Activated CD8-positive, alpha-beta T cell treated with anti-CD3 and anti-CD28 coated beads for 36 hours (primary cell): Measurements from ENCODE around the gene MB. TPM values are rescaled to one million over a fixed set of nuclear protein-coding genes. Genes with fewer than 3 reads are reported as not detected.

Experiments used
- ATAC-seq: fragments of 200-7000 bp; cut with Tn5 transposase; one replicate; pipeline ENCODE4 v1.10.0; 2021; ENCODE audit warnings: mild to moderate bottlenecking, moderate library complexity
- CTCF ChIA-PET: fragments of 350-600 bp; sonication (Branson Sonifier 250); formaldehyde crosslinking; loops from one replicate; lab custom pipeline; 2021; ENCODE audit warnings: antibody characterized with exemption; lab: Charles Lee
- POLR2A ChIA-PET: fragments of 350-600 bp; sonication (Branson Sonifier 250); formaldehyde crosslinking; loops from one replicate; lab custom pipeline; 2021; ENCODE audit warnings: antibody characterized with exemption; lab: Charles Lee
- DNase-seq: peaks from one replicate; pipeline ENCODE4 v3.0.0-alpha.2; 2020
- H3K27ac Mint-ChIP-seq: one replicate; pipeline ENCODE4 v1.8.0; 2021; ENCODE audit warnings: mild to moderate bottlenecking, mixed read lengths
- H3K27me3 Mint-ChIP-seq: one replicate; pipeline ENCODE4 v1.8.0; 2021; ENCODE audit warnings: mixed read lengths
- H3K36me3 Mint-ChIP-seq: one replicate; pipeline ENCODE4 v1.8.0; 2021; ENCODE audit warnings: low read depth, mixed read lengths
- H3K4me1 Mint-ChIP-seq: one replicate; pipeline ENCODE4 v1.8.0; 2021; ENCODE audit warnings: low read depth, mixed read lengths
- H3K4me3 Mint-ChIP-seq: one replicate; pipeline ENCODE4 v1.8.0; 2021; ENCODE audit warnings: mild to moderate bottlenecking, moderate library complexity, mixed read lengths
- H3K9me3 Mint-ChIP-seq: one replicate; pipeline ENCODE4 v1.8.0; 2021; ENCODE audit warnings: mixed read lengths
- intact Hi-C: fragments of 100-400 bp; cut with micrococcal nuclease; formaldehyde crosslinking; loops from one replicate; pipeline ENCODE4 v1.10.0; 2022
- total RNA-seq, 2 experiments: library from RNA; stranded (reverse); gene quantifications; one replicate each; pipeline ENCODE4 v1.2.3, GENCODE V29; 2021
- TF ChIP-seq, protein P1 (sequence below): fragments of 200-600 bp; IDR thresholded peaks from one replicate; pipeline ENCODE4 v1.8.0; 2022; ENCODE audit warnings: antibody characterized with exemption, mild to moderate bottlenecking

Gene MB
- total RNA-seq, 2 experiments from 2014 or later = not detected

DNA sequence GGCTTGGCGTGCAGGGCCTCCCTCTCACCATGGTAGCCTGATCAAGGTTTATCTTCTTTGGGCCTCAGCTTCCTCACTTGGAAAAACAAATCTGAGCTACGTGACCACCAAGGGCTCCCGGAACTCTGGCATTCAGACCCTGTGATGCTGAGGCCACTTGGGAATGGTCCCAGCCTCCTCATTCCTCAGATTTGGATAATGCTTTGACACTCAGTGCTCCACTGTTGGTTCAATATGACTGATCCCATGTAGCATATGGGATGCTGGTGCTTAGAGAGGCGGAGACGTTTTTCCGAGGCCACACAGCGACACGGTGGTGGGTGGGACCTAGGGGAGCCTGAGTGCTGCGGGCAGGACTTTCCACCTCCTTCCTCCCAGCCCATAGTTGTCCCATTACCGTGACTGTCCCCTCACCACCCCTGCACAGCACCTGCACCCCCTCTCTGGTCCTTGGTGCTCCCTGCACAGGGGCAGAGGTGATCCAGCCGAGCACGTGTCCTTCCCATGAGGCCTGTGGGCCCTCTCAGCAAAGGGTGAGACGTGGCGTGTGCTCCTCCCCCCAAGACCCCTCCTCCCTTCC lies 23.1 kb downstream of the MB start:
- TF ChIP-seq, protein P1, sequence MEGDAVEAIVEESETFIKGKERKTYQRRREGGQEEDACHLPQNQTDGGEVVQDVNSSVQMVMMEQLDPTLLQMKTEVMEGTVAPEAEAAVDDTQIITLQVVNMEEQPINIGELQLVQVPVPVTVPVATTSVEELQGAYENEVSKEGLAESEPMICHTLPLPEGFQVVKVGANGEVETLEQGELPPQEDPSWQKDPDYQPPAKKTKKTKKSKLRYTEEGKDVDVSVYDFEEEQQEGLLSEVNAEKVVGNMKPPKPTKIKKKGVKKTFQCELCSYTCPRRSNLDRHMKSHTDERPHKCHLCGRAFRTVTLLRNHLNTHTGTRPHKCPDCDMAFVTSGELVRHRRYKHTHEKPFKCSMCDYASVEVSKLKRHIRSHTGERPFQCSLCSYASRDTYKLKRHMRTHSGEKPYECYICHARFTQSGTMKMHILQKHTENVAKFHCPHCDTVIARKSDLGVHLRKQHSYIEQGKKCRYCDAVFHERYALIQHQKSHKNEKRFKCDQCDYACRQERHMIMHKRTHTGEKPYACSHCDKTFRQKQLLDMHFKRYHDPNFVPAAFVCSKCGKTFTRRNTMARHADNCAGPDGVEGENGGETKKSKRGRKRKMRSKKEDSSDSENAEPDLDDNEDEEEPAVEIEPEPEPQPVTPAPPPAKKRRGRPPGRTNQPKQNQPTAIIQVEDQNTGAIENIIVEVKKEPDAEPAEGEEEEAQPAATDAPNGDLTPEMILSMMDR = no peak
- ChIA-PET CTCF (no interaction called here), POLR2A (no interaction called here)
- DNase-seq (no peak), ATAC-seq (no peak)
- intact Hi-C loops = no loop called here
- no peaks in the 10 kb centered on the region for H3K9me3 Mint-ChIP-seq
- H3K27ac Mint-ChIP-seq = no peak overlapping the region
- peaks cover 2% of the 10 kb centered on the region for H3K27me3 Mint-ChIP-seq
- H3K4me1 Mint-ChIP-seq = no peaks in the 10 kb centered on the region
- H3K36me3 Mint-ChIP-seq = no peaks in the 10 kb centered on the region
- H3K4me3 Mint-ChIP-seq = no peak overlapping the region

DNA sequence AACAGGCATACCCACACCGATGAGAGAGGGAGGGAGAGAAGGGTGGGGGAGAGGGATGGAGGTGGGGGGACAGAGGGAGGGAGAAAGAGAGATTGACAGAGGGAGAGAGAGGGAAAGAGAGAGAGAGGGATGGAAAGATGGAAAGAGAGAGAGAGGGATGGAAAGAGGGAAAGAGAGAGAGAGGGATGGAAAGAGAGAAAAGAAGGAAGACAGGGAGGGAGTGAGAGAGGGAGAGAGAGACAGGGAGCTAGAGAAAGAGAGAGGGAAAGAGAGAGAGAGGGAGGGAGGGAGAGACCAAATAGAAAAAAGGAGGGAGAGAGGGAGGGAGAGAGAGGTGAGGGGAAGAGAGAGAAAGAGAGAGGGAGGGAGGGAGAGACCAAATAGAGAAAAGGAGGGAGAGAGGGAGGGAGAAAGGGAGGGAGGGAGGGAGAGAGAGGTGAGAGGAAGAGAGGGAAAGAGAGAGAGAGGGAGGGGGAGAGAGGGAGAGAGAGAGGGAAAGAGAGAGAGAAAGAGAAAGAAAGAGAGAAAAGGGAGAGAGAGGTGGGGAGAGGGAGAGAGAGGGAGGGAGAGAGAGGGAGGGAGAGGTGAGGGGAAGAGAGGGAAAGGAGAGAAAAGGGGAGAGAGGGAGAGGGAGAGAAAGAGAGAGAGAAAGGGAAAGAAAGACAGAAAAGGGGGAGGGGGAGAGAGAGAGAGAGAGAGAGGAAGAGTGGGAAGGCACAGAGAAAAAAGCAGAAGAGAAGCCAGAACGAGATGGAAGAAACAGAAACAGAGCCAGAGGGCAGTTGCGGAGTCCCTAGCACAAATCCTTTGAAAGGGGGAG lies 23.8 kb downstream of the MB start:
- intact Hi-C loops = no loop called here
- Mint-ChIP-seq H3K9me3 (no peaks in the 10 kb centered on the region), H3K4me3 (no peak overlapping the region), H3K4me1 (no peaks in the 10 kb centered on the region), H3K27ac (no peak overlapping the region), H3K27me3 (peaks cover 2% of the 10 kb centered on the region), H3K36me3 (no peaks in the 10 kb centered on the region)
- ChIA-PET CTCF (no interaction called here), POLR2A (interaction anchor here (0.6 kb wide), 1 partner anchor 54 kb away, joined by 3 read pairs; no protein-coding TSS in a partner anchor)
- ATAC-seq (no peak), DNase-seq (no peak)
- TF ChIP-seq, protein P1 = no peak

GRCh38 chr22:35592418-35592967 lies 24.6 kb downstream of the MB start:
- ATAC-seq (no peak), DNase-seq (no peak)
- Mint-ChIP-seq H3K27me3 (peaks cover 2% of the 10 kb centered on the region), H3K9me3 (no peaks in the 10 kb centered on the region), H3K4me3 (no peak overlapping the region), H3K36me3 (no peaks in the 10 kb centered on the region), H3K27ac (no peak overlapping the region), H3K4me1 (no peaks in the 10 kb centered on the region)
- intact Hi-C loops = no loop called here
- ChIA-PET POLR2A (interaction anchor here (0.6 kb wide), 1 partner anchor 54 kb away, joined by 3 read pairs; no protein-coding TSS in a partner anchor), CTCF (no interaction called here)
- TF ChIP-seq, protein P1 = no peak

DNA sequence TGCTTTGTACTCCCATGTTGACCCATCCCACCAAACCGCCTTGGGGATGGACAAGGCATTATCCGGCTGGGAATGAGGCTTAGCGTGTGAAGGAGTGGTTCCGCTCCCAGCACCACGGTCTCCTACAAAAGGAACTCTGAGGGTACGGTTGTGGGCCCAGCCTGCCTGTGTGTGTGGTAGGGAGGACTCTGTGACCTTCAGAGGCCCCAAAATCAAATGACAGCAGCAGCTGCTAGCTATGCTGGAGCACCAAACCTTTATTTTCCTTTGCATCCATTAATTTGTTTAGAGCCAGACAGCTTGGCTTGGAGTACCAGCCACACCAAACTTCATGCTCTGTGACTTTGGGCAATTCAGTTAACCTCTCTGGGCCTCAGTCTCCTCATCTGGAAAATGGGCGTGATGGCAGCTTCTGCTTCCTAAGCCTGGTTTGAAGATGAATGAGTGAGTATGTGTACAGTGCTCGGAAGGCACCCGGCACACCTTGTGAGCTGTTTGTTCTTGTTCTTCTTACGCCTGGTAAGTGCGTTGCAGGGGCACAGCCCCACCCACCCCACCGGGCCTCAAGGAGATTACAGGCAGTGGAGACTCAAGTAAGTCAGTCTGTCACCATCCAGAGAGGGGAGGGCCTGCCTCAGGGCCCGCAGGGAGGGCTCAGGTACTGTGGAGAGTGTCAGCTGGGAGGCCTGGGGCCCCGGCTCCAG lies 25.3 kb downstream of the MB start:
- CTCF ChIA-PET = no interaction called here
- Mint-ChIP-seq H3K4me1 (no peaks in the 10 kb centered on the region), H3K9me3 (no peaks in the 10 kb centered on the region), H3K27ac (no peak overlapping the region), H3K36me3 (no peaks in the 10 kb centered on the region), H3K27me3 (peaks cover 2% of the 10 kb centered on the region), H3K4me3 (no peak overlapping the region)
- TF ChIP-seq, protein P1 = no peak
- POLR2A ChIA-PET = no interaction called here
- DNase-seq (no peak), ATAC-seq (no peak)
- intact Hi-C loops = no loop called here
